ENCODE results near the gene TRIML1. TPM values are rescaled to one million over a fixed set of nuclear protein-coding genes. Genes with fewer than 3 reads are reported as not detected.

The TRIML1 gene
- total RNA-seq, 1 experiment from 2014 or later = not detected

GRCh38 chr4:188160406-188160805, 21.2 kb downstream of the TRIML1 start:
- H3K4me2 ChIP-seq (ENCODE audit: insufficient read depth, insufficient read length, low read length) = no peak overlapping the region
- Mint-ChIP-seq H3K27me3 (ENCODE audit: low read depth) (no peaks in the 10 kb centered on the region; the same call in 1 of the 2 replicates), H3K4me3 (no peak overlapping the region), H3K36me3 (ENCODE audit: insufficient read depth in 1 of 3, low read depth in 3 of 3) (peaks cover 0 to 4% (median 0%) of the 10 kb centered on the region in 3 experiments; a peak in 4 of 7 replicates), H3K27ac (no peak overlapping the region), H3K4me1 (peaks cover 4 to 5% of the 10 kb centered on the region in 2 experiments; a peak in 2 of 4 replicates), H3K9me3 (peaks cover 5% of the 10 kb centered on the region in 2 experiments; a peak in 3 of 5 replicates)
- H2BK20ac ChIP-seq (ENCODE audit: low read depth, low read length, poor library complexity, severe bottlenecking) = no peak overlapping the region
- no peak for TF ChIP-seq CTCF (conservative IDR thresholded peaks at IDR 0.05)
- H3K9ac ChIP-seq (ENCODE audit: extremely low read depth, insufficient read length, low read length) = no peak overlapping the region
- no peak overlapping the region for H2AFZ ChIP-seq (ENCODE audit: low read length)
- no peak overlapping the region for H2BK5ac ChIP-seq (ENCODE audit: insufficient read length, low read length)
- no peak overlapping the region for H4K8ac ChIP-seq (replicated peaks; ENCODE audit: insufficient read length, low read depth, low read length)
- no peak overlapping the region for H3K27ac ChIP-seq (ENCODE audit: insufficient read length, low read depth, low read length)
- H2AK5ac ChIP-seq (ENCODE audit: insufficient read length, low read length) = no peak overlapping the region
- H3K18ac ChIP-seq (ENCODE audit: insufficient read length, low read depth, low read length) = no peak overlapping the region
- no peak overlapping the region for H4K91ac ChIP-seq (ENCODE audit: insufficient read length, low read depth, low read length)
- no peaks in the 10 kb centered on the region for H3K23me2 ChIP-seq (ENCODE audit: insufficient read length, low read depth, low read length, poor library complexity, severe bottlenecking)
- no peaks in the 10 kb centered on the region for H3K79me1 ChIP-seq (ENCODE audit: insufficient read depth, low read depth, low read length, poor library complexity, severe bottlenecking)
- no peaks in the 10 kb centered on the region for H3K79me2 ChIP-seq (ENCODE audit: insufficient read depth, low read length)
- H3K56ac ChIP-seq (ENCODE audit: insufficient read length, low read depth, low read length) = no peak overlapping the region
- H3K4ac ChIP-seq (ENCODE audit: low read depth, low read length) = no peak overlapping the region
- no peak overlapping the region for H2BK12ac ChIP-seq (ENCODE audit: insufficient read length, low read depth, low read length)
- no peak overlapping the region for H2BK120ac ChIP-seq (ENCODE audit: low read depth, low read length, poor library complexity, severe bottlenecking)
- DNase-seq = no peak
- no peaks in the 10 kb centered on the region for H3K27me3 ChIP-seq (ENCODE audit: insufficient read depth, low read length)
- WGBS (ENCODE audit: extremely low coverage, insufficient read length, low lambda C conversion rate) = no CpG with 5 or more reads among the region's 7 CpGs
- no peaks in the 10 kb centered on the region for H3K4me1 ChIP-seq (ENCODE audit: insufficient read depth, low read length)
- no peak overlapping the region for H3K14ac ChIP-seq (ENCODE audit: insufficient read depth, low read length)
- H3K9me3 ChIP-seq (ENCODE audit: control insufficient read depth, low read depth, low read length) = no peaks in the 10 kb centered on the region
- H3K23ac ChIP-seq (ENCODE audit: insufficient read length, low read depth, low read length) = no peak overlapping the region
- no peaks in the 10 kb centered on the region for H4K20me1 ChIP-seq (ENCODE audit: control insufficient read depth, insufficient read depth, insufficient read length)
- no peak overlapping the region for H4K5ac ChIP-seq (ENCODE audit: insufficient read length, low read depth, low read length)
- H2BK15ac ChIP-seq (ENCODE audit: low read depth, low read length) = no peak overlapping the region
- no peak overlapping the region for H3T11ph ChIP-seq (ENCODE audit: low read length)
